ENCODE measurements around the gene ZNF507. TPM values are rescaled to one million over a fixed set of nuclear protein-coding genes. Genes with fewer than 3 reads are reported as not detected.

Gene ZNF507
- total and polyA plus RNA-seq, 9 donors = 6.4 to 30.5 (median 22.9) TPM

- no peaks in the 10 kb centered on the region for H3K36me3 ChIP-seq
- H3K9me3 ChIP-seq = no peaks in the 10 kb centered on the region
- H3K27me3 ChIP-seq = no peaks in the 10 kb centered on the region
- WGBS, 3 donors = 84 to 85% (median 85%) methylated on average over 5 of the region's 5 CpGs
- intact Hi-C loops (cut with DNase I) = no loop called here
- no peak overlapping the region for H3K4me3 ChIP-seq
- H3K4me1 ChIP-seq (ENCODE audit: insufficient read depth) = no peaks in the 10 kb centered on the region
- H3K27ac ChIP-seq = no peak overlapping the region
- DNase-seq = no peak
- TF ChIP-seq EP300 (IDR thresholded peaks at IDR 0.05) = no peak
- TF ChIP-seq POLR2A (IDR thresholded peaks at IDR 0.05) = no peak
- no peak for TF ChIP-seq CTCF (IDR thresholded peaks at IDR 0.05)
These were observed 37.8 kb upstream of the ZNF507 start for GRCh38 chr19:32307591-32307990.

- WGBS, 3 donors = 59 to 65% (median 65%) methylated on average over 8 of the region's 8 CpGs
- H3K27me3 ChIP-seq = no peaks in the 10 kb centered on the region
- H3K27ac ChIP-seq = no peak overlapping the region
- no peak for DNase-seq
- H3K4me3 ChIP-seq = no peak overlapping the region
- H3K36me3 ChIP-seq = no peaks in the 10 kb centered on the region
- H3K9me3 ChIP-seq = no peaks in the 10 kb centered on the region
- no peak for TF ChIP-seq CTCF (IDR thresholded peaks at IDR 0.05)
- H3K4me1 ChIP-seq (ENCODE audit: insufficient read depth) = no peaks in the 10 kb centered on the region
- intact Hi-C loops (cut with DNase I) = no loop called here
These were observed 36.9 kb upstream of the ZNF507 start for GRCh38 chr19:32308431-32309077.

GRCh38 chr19:32309711-32310390, 35.6 kb upstream of the ZNF507 start:
- no peak for DNase-seq
- no peak overlapping the region for H3K4me3 ChIP-seq
- WGBS, 3 donors = 74 to 79% (median 78%) methylated on average over 29 of the region's 29 CpGs
- no peaks in the 10 kb centered on the region for H3K4me1 ChIP-seq (ENCODE audit: insufficient read depth)
- no peak overlapping the region for H3K27ac ChIP-seq
- no peaks in the 10 kb centered on the region for H3K27me3 ChIP-seq
- intact Hi-C loops (cut with DNase I) = no loop called here
- no peak for TF ChIP-seq POLR2A (IDR thresholded peaks at IDR 0.05)
- no peak for TF ChIP-seq CTCF (IDR thresholded peaks at IDR 0.05)
- H3K9me3 ChIP-seq = no peaks in the 10 kb centered on the region
- no peaks in the 10 kb centered on the region for H3K36me3 ChIP-seq

GRCh38 chr19:32311371-32311770, 34.0 kb upstream of the ZNF507 start:
- Histone ChIP-seq H3K4me3 (no peak overlapping the region), H3K36me3 (no peaks in the 10 kb centered on the region), H3K4me1 (ENCODE audit: insufficient read depth) (no peaks in the 10 kb centered on the region), H3K27me3 (no peaks in the 10 kb centered on the region), H3K27ac (no peak overlapping the region), H3K9me3 (no peaks in the 10 kb centered on the region)
- intact Hi-C loops (cut with DNase I) = no loop called here
- 63 to 87% (median 72%) methylated on average over 10 of the region's 10 CpGs for WGBS, 3 donors
- DNase-seq = no peak
- no peak for TF ChIP-seq EP300 (IDR thresholded peaks at IDR 0.05)
- no peak for TF ChIP-seq CTCF (IDR thresholded peaks at IDR 0.05)
- TF ChIP-seq POLR2A (IDR thresholded peaks at IDR 0.05) = no peak

All from ovary (tissue), 9 donors.